RWPE2 (cell line): ENCODE measurements around the gene EFNA5.

ENCODE experiments used
- ATAC-seq: fragments of 200-7000 bp; cut with Tn5 transposase; 3 replicates; pipeline ENCODE4 v1.9.1; 2021; ENCODE audit warnings: low read depth
- DNase-seq: peaks from one replicate; pipeline ENCODE4 v3.0.0-alpha.2; 2020; ENCODE audit warnings: low spot score
- H3K27ac ChIP-seq: fragments of 450-650 bp; 2 replicates; pipeline ENCODE4 v1.5.1; 2017; ENCODE audit warnings: mild to moderate bottlenecking; ENCODE audit not compliant: poor library complexity, severe bottlenecking
- H3K27me3 ChIP-seq: fragments of 250-450 bp; sonication (Bioruptor Pico); 2 replicates; pipeline ENCODE4 v1.5.1; 2021; ENCODE audit warnings: mild to moderate bottlenecking, moderate library complexity; ENCODE audit not compliant: insufficient read depth, poor library complexity, severe bottlenecking
- H3K36me3 ChIP-seq: fragments of 250-450 bp; sonication (Bioruptor Pico); 2 replicates; pipeline ENCODE4 v1.5.1; 2020; ENCODE audit warnings: low read depth, mild to moderate bottlenecking, moderate library complexity
- H3K4me1 ChIP-seq: fragments of 250-450 bp; sonication (Bioruptor Pico); 2 replicates; pipeline ENCODE4 v1.5.1; 2021; ENCODE audit warnings: mild to moderate bottlenecking, moderate library complexity; ENCODE audit not compliant: insufficient read depth, poor library complexity, severe bottlenecking
- H3K4me3 ChIP-seq: fragments of 250-450 bp; sonication (Bioruptor Pico); 2 replicates; pipeline ENCODE4 v1.5.1; 2021; ENCODE audit warnings: mild to moderate bottlenecking, moderate library complexity; ENCODE audit not compliant: severe bottlenecking
- H3K9me3 ChIP-seq: fragments of 250-450 bp; sonication (Bioruptor Pico); 2 replicates; pipeline ENCODE4 v1.5.1; 2021; ENCODE audit warnings: mild to moderate bottlenecking, moderate library complexity; ENCODE audit not compliant: severe bottlenecking
- CTCF ChIP-seq: fragments of 450-650 bp; IDR thresholded peaks from one replicate; pipeline ENCODE4 v1.5.1; 2017; ENCODE audit warnings: mild to moderate bottlenecking, moderate library complexity; ENCODE audit not compliant: poor library complexity, severe bottlenecking

EFNA5 gene

GRCh38 chr5:107565791-107566767 is 104.7 kb downstream of the EFNA5 start:
- H3K27ac ChIP-seq = no peak overlapping the region

GRCh38 chr5:107564931-107565372 is 105.8 kb downstream of the EFNA5 start:
- no peak for TF ChIP-seq CTCF

More at GRCh38 chr5:107565791-107566767, 104.7 kb downstream of the EFNA5 start:
- no peaks in the 10 kb centered on the region for H3K36me3 ChIP-seq
- no peaks in the 10 kb centered on the region for H3K9me3 ChIP-seq
- no peak for TF ChIP-seq CTCF
- peaks cover 58% of the 10 kb centered on the region for H3K4me1 ChIP-seq
- no peak for DNase-seq
- H3K4me3 ChIP-seq = no peak overlapping the region
- no peak for ATAC-seq
- H3K27me3 ChIP-seq = no peaks in the 10 kb centered on the region

GRCh38 chr5:107563959-107564544 is 106.7 kb downstream of the EFNA5 start:
- no peaks in the 10 kb centered on the region for H3K9me3 ChIP-seq
- no peaks in the 10 kb centered on the region for H3K27me3 ChIP-seq
- no peak for DNase-seq
- H3K27ac ChIP-seq = no peak overlapping the region
- no peak for ATAC-seq
- peaks cover 45% of the 10 kb centered on the region for H3K4me1 ChIP-seq
- no peaks in the 10 kb centered on the region for H3K36me3 ChIP-seq
- no peak overlapping the region for H3K4me3 ChIP-seq
- TF ChIP-seq CTCF = no peak

More at GRCh38 chr5:107564931-107565372, 105.8 kb downstream of the EFNA5 start:
- no peaks in the 10 kb centered on the region for H3K27me3 ChIP-seq
- no peak overlapping the region for H3K4me3 ChIP-seq
- H3K36me3 ChIP-seq = no peaks in the 10 kb centered on the region
- no peak for DNase-seq
- no peak for ATAC-seq
- no peaks in the 10 kb centered on the region for H3K9me3 ChIP-seq
- H3K27ac ChIP-seq = no peak overlapping the region
- H3K4me1 ChIP-seq = peaks cover 46% of the 10 kb centered on the region

GRCh38 chr5:107560377-107560776 is 110.4 kb downstream of the EFNA5 start:
- H3K9me3 ChIP-seq = no peaks in the 10 kb centered on the region
- no peaks in the 10 kb centered on the region for H3K36me3 ChIP-seq
- H3K27ac ChIP-seq = no peak overlapping the region
- H3K27me3 ChIP-seq = no peaks in the 10 kb centered on the region
- ATAC-seq (no peak), DNase-seq (no peak)
- no peak for TF ChIP-seq CTCF
- peaks cover 42% of the 10 kb centered on the region for H3K4me1 ChIP-seq
- H3K4me3 ChIP-seq = no peak overlapping the region
